Ovary (tissue), 3 donors: Measurements from ENCODE around the gene CAPRIN1.

Source experiments
- CTCF ChIP-seq, 3 donors: fragments of 450-650 bp in 2 of 3; fragments of 200-600 bp in 1 of 3; IDR thresholded peaks; one replicate each; pipeline versions ENCODE4 v1.5.1 to v1.8.0; 2016 to 2022; ENCODE audit warnings: antibody characterized with exemption in 3 of 3, mild to moderate bottlenecking in 1 of 3
- POLR2A ChIP-seq: fragments of 450-650 bp; IDR thresholded peaks from one replicate; pipeline ENCODE4 v1.6.1; 2017; ENCODE audit warnings: antibody characterized with exemption, mild to moderate bottlenecking, moderate library complexity
- donor health status: DM: no; HTN: no; CAD: no.

- TF ChIP-seq CTCF (IDR thresholded peaks at IDR 0.05) (no peak), POLR2A (no peak)
Observed at GRCh38 chr11:34145847-34146381, 94.4 kb downstream of the CAPRIN1 start.
